GM21619 (cell line): ENCODE measurements around the gene C1QL4.
"Not testable (repeated sequence)": the region's sequence is repeated elsewhere in the genome, so short reads cannot be mapped to it uniquely, and the experiment has no call there.

Source experiments
- ATAC-seq: cut with Tn5 transposase; IDR thresholded peaks from one replicate; pipeline ENCODE4 v1.9.1; 2021; ENCODE audit not compliant: unreplicated experiment

Gene C1QL4

DNA sequence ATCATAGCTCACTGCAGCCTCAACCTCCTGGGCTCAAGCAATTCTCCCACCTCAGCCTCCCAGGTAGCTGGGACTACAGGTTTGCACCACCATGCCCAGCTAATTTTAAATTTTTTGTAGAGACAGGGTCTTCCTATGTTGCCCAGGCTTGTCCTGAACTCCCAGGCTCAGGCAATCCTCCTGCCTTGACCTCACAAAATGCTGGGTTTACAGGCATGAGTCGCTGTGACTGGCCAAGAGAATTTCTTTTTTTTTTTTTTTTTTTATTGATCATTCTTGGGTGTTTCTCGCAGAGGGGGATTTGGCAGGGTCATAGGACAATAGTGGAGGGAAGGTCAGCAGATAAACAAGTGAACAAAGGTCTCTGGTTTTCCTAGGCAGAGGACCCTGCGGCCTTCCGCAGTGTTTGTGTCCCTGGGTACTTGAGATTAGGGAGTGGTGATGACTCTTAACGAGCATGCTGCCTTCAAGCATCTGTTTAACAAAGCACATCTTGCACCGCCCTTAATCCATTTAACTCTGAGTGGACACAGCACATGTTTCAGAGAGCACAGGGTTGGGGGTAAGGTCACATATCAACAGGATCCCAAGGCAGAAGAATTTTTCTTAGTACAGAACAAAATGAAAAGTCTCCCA, 54.1 kb downstream of the C1QL4 start:
- not testable (repeated sequence) for ATAC-seq
